Bronchial epithelial cell (primary cell): ENCODE data around the gene ITFG1. TPM values are rescaled to one million over a fixed set of nuclear protein-coding genes. Genes with fewer than 3 reads are reported as not detected.

Experiments used
- DNase-seq: peaks from one replicate; pipeline ENCODE4 v3.0.0-alpha.2; 2010; ENCODE audit warnings: low read depth
- FAIRE-seq: peaks from 2 replicates; lab custom pipeline; 2011; peaks lifted over from hg19 to GRCh38; lab: Jason Lieb, UNC
- H3K27me3 ChIP-seq: 2 replicates; pipeline ENCODE4 v1.5.1; 2011; ENCODE audit warnings: low read length; ENCODE audit not compliant: control insufficient read depth, insufficient read depth
- H3K36me3 ChIP-seq: 2 replicates; pipeline ENCODE4 v1.5.1; 2011; ENCODE audit warnings: low read length; ENCODE audit not compliant: control insufficient read depth, insufficient read depth
- H3K4me3 ChIP-seq: 2 replicates; pipeline ENCODE4 v1.5.1; 2011; ENCODE audit warnings: mild to moderate bottlenecking, low read depth, low read length, control low read depth
- CTCF ChIP-seq: IDR thresholded peaks from 2 replicates; pipeline ENCODE4 v1.5.1; 2011; ENCODE audit warnings: mild to moderate bottlenecking, moderate library complexity, low read length, control low read depth, inconsistent platforms; ENCODE audit not compliant: insufficient read depth, severe bottlenecking
- total RNA-seq: library from RNA; depleted of rRNA; stranded (reverse); fragments of >200 nt; gene quantifications from 2 replicates; pipeline ENCODE4 v1.2.1, GENCODE V29; 2014

ITFG1 gene
- total RNA-seq, 1 donor from 2014 or later: 47.4 TPM

- Histone ChIP-seq H3K27me3 (no peaks in the 10 kb centered on the region), H3K36me3 (no peaks in the 10 kb centered on the region), H3K4me3 (no peak overlapping the region)
- DNase-seq (no peak), FAIRE-seq (no peak)
- no peak for TF ChIP-seq CTCF
These were observed 85.4 kb downstream of the ITFG1 start for GRCh38 chr16:47375423-47375822.

GRCh38 chr16:47374629-47375028 lies 86.2 kb downstream of the ITFG1 start:
- no peak overlapping the region for H3K4me3 ChIP-seq
- DNase-seq (no peak), FAIRE-seq (no peak)
- no peaks in the 10 kb centered on the region for H3K27me3 ChIP-seq
- H3K36me3 ChIP-seq: no peaks in the 10 kb centered on the region
- TF ChIP-seq CTCF: no peak

- no peaks in the 10 kb centered on the region for H3K36me3 ChIP-seq
- FAIRE-seq (no peak), DNase-seq (no peak)
- no peaks in the 10 kb centered on the region for H3K27me3 ChIP-seq
- H3K4me3 ChIP-seq: no peak overlapping the region
- no peak for TF ChIP-seq CTCF
These were observed 89.4 kb downstream of the ITFG1 start for GRCh38 chr16:47371271-47372014.

- no peak for FAIRE-seq
- no peak for TF ChIP-seq CTCF
- no peaks in the 10 kb centered on the region for H3K36me3 ChIP-seq
These were observed 90.3 kb downstream of the ITFG1 start for GRCh38 chr16:47370536-47370935.

GRCh38 chr16:47366228-47366627 lies 94.6 kb downstream of the ITFG1 start:
- H3K27me3 ChIP-seq: no peaks in the 10 kb centered on the region
- no peak for FAIRE-seq
- H3K4me3 ChIP-seq: no peak overlapping the region
- no peak for TF ChIP-seq CTCF
- H3K36me3 ChIP-seq: no peaks in the 10 kb centered on the region
- DNase-seq: no peak

More at GRCh38 chr16:47370536-47370935, 90.3 kb downstream of the ITFG1 start:
- H3K4me3 ChIP-seq: no peak overlapping the region
- H3K27me3 ChIP-seq: no peaks in the 10 kb centered on the region
- no peak for DNase-seq

GRCh38 chr16:47363761-47364160 lies 97.1 kb downstream of the ITFG1 start:
- Histone ChIP-seq H3K4me3 (no peak overlapping the region), H3K36me3 (no peaks in the 10 kb centered on the region), H3K27me3 (no peaks in the 10 kb centered on the region)
- TF ChIP-seq CTCF: no peak
- FAIRE-seq (no peak), DNase-seq (no peak)
